ENCODE measurements around the gene ZNF521. TPM values are rescaled to one million over a fixed set of nuclear protein-coding genes. Genes with fewer than 3 reads are reported as not detected.
A peak's percentile ranks its signal among the peaks of the same experiment; 100 is the strongest.

Gene ZNF521
- total RNA-seq, 1 donor from 2014 or later, result 58.7 TPM

- Mint-ChIP-seq H3K4me1 (ENCODE audit: low read depth, unreplicated experiment) (peaks cover 9% of the 10 kb centered on the region), H3K9me3 (ENCODE audit: unreplicated experiment) (peaks cover 9% of the 10 kb centered on the region), H3K4me3 (ENCODE audit: unreplicated experiment) (peak overlapping the region; percentile 92), H3K27me3 (ENCODE audit: unreplicated experiment) (peaks cover 4% of the 10 kb centered on the region), H3K27ac (ENCODE audit: unreplicated experiment) (no peak overlapping the region), H3K36me3 (ENCODE audit: unreplicated experiment) (no peaks in the 10 kb centered on the region)
- DNase-seq, result no peak
- TF ChIP-seq, protein P1, sequence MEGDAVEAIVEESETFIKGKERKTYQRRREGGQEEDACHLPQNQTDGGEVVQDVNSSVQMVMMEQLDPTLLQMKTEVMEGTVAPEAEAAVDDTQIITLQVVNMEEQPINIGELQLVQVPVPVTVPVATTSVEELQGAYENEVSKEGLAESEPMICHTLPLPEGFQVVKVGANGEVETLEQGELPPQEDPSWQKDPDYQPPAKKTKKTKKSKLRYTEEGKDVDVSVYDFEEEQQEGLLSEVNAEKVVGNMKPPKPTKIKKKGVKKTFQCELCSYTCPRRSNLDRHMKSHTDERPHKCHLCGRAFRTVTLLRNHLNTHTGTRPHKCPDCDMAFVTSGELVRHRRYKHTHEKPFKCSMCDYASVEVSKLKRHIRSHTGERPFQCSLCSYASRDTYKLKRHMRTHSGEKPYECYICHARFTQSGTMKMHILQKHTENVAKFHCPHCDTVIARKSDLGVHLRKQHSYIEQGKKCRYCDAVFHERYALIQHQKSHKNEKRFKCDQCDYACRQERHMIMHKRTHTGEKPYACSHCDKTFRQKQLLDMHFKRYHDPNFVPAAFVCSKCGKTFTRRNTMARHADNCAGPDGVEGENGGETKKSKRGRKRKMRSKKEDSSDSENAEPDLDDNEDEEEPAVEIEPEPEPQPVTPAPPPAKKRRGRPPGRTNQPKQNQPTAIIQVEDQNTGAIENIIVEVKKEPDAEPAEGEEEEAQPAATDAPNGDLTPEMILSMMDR (IDR thresholded peaks at IDR 0.05; ENCODE audit: partially characterized antibody, unreplicated experiment), result no peak
These were observed 651 bp upstream of the ZNF521 start for GRCh38 chr18:25352629-25353005.

DNA sequence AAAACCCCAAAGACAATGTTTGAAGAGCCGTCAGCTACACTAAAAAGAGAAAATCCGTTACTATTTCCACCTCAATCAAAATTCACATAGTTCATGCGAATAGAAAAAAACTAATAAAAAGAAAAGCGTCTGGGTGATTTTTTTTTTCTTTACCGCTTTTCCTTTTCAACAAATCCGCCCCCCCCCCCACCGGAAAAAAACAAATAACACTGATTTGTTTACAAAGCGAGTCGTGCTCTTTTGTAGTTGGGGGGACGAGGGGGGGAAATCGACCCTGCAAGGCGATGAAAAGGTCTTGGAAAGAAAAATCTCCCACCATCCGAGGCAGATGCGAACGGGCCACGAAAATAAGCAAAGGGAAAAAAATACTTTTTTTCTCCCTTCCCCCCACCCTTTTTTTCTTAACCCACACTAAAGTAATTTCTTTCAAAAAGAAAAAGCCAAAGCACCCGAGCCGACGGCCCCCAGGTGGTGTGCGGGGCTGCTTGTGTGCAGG is 638 bp downstream of the ZNF521 start:
- DNase-seq, result no peak
- Mint-ChIP-seq H3K4me3 (ENCODE audit: unreplicated experiment) (peak overlapping the region; percentile 95), H3K4me1 (ENCODE audit: low read depth, unreplicated experiment) (peaks cover 9% of the 10 kb centered on the region), H3K27me3 (ENCODE audit: unreplicated experiment) (peaks cover 4% of the 10 kb centered on the region), H3K27ac (ENCODE audit: unreplicated experiment) (peak overlapping the region; percentile 62), H3K9me3 (ENCODE audit: unreplicated experiment) (peaks cover 9% of the 10 kb centered on the region), H3K36me3 (ENCODE audit: unreplicated experiment) (no peaks in the 10 kb centered on the region)
- TF ChIP-seq, protein P1 (IDR thresholded peaks at IDR 0.05; ENCODE audit: partially characterized antibody, unreplicated experiment), result no peak

DNA sequence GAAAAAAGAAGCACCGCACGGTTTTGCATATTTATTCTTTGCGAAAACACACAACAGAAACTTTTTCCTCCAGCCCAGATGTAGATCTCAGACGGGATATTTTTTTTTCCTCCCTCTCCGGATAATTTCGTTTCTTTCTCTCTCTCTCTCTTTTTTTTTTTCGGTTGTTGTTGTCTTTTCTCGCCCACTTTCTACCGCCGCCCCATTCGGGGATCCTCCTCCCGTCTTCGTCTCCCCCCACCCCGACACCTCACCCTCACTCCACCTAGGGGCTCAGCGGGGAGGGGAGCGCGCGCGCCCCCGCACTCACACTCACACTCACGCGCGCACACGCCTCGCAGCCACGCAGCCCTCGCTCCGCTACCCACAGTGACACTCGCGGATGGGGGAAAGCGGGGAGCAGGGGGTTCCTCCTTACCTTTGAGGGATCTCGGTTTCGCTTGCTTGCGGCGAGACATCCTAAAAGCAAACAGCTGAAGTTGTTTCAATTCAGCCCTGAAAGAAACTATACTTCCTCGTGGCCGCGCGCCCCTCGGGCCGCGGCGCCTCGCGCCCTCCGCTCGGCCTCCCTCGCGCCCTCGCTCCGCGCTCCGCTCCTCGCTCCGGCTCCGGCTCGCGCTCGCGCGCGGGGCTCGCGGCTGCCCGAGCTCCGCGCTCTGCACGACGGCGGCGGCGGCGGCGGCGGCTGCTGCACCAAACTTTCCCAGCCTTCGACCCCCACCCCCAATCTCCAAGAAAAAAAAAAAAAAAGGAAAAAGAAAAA is 1.3 kb downstream of the ZNF521 start:
- peak overlapping the region; percentile 97 for H3K4me3 Mint-ChIP-seq (ENCODE audit: unreplicated experiment)
- peaks cover 4% of the 10 kb centered on the region for H3K27me3 Mint-ChIP-seq (ENCODE audit: unreplicated experiment)
- DNase-seq, result peak; percentile 47
- TF ChIP-seq, protein P1 (IDR thresholded peaks at IDR 0.05; ENCODE audit: partially characterized antibody, unreplicated experiment), result no peak
- H3K4me1 Mint-ChIP-seq (ENCODE audit: low read depth, unreplicated experiment), result peaks cover 9% of the 10 kb centered on the region
- H3K36me3 Mint-ChIP-seq (ENCODE audit: unreplicated experiment), result no peaks in the 10 kb centered on the region
- H3K27ac Mint-ChIP-seq (ENCODE audit: unreplicated experiment), result peak overlapping the region; percentile 84
- H3K9me3 Mint-ChIP-seq (ENCODE audit: unreplicated experiment), result peaks cover 9% of the 10 kb centered on the region

DNA sequence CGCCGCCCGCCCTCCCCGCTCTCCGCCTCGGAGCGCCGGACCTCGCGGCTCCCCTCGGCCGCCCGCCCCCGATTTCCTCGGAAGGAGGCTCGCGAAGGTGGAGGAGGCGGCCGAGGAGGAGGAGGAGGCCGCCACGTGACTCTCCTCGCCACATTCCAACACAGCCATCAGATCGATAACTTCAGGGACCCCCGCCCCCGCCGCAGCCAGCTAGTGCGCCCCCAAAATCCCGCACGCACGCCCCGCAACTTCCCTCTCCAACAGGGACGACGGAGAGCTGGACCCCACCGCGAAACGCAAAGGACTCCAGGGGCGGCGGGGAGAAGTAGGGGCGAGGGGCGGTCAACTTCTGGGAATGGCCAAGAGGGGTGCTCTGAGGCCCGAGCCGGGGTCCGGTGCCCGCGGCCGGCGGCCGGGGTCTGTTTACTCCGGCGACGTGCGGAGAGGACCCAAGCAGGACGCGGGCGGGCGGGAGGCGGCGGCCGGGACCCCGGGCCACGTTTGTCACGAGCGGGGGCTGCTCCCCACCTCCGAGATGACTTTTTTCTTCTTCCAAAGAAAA is 2.0 kb downstream of the ZNF521 start:
- Mint-ChIP-seq H3K4me3 (ENCODE audit: unreplicated experiment) (peak overlapping the region; percentile 97), H3K27me3 (ENCODE audit: unreplicated experiment) (peaks cover 4% of the 10 kb centered on the region), H3K9me3 (ENCODE audit: unreplicated experiment) (peaks cover 9% of the 10 kb centered on the region), H3K4me1 (ENCODE audit: low read depth, unreplicated experiment) (peaks cover 13% of the 10 kb centered on the region), H3K27ac (ENCODE audit: unreplicated experiment) (no peak overlapping the region), H3K36me3 (ENCODE audit: unreplicated experiment) (no peaks in the 10 kb centered on the region)
- DNase-seq, result peak; percentile 43
- TF ChIP-seq, protein P1 (IDR thresholded peaks at IDR 0.05; ENCODE audit: partially characterized antibody, unreplicated experiment), result no peak
